Caki2 (cell line): Measurements from ENCODE around the gene AIDA. TPM values are rescaled to one million over a fixed set of nuclear protein-coding genes. Genes with fewer than 3 reads are reported as not detected.

ENCODE experiments used
- DNase-seq: peaks from one replicate; pipeline ENCODE4 v3.0.0-alpha.2; 2015; ENCODE audit warnings: low read depth
- in situ Hi-C: cut with HindIII; loops from 2 replicates; pipeline ENCODE4 v1.10.0; 2016; ENCODE audit warnings: low sequenced_read_pairs, low pct_unique_long_range_greater_than_20kb, mixed read lengths
- total RNA-seq: library from RNA; depleted of rRNA; stranded (reverse); fragments of >200 nt; shearing (Covaris generic); gene quantifications from 2 replicates; pipeline ENCODE4 v1.2.3, GENCODE V29; 2014; ENCODE audit warnings: low replicate concordance; rRNA removed

The AIDA gene
- total RNA-seq, 1 experiment from 2014 or later = 28.8 TPM

- in situ Hi-C loops = no loop called here
- no peak for DNase-seq
Observed at GRCh38 chr1:222622765-222623164, 89.5 kb downstream of the AIDA start.

- no peak for DNase-seq
- in situ Hi-C loops = no loop called here
Observed at GRCh38 chr1:222620566-222620965, 91.7 kb downstream of the AIDA start.

GRCh38 chr1:222618880-222619596, 93.3 kb downstream of the AIDA start:
- peak; percentile 6 for DNase-seq

More at GRCh38 chr1:222618880-222619596, 93.3 kb downstream of the AIDA start:
- in situ Hi-C loops = no loop called here

Other genes with a start within 250 kb of the AIDA start
- 7.4 and 11.3 TPM in 2 replicates for gene HHIPL2, start 164.4 kb downstream of the AIDA start, total RNA-seq
- 10.6 and 12.2 TPM in 2 replicates for gene TAF1A, start 122.6 kb downstream of the AIDA start, total RNA-seq
- 19.1 and 25.5 TPM in 2 replicates for gene MIA3, start 94.4 kb downstream of the AIDA start, total RNA-seq
- gene BROX, start 73 bp upstream of the AIDA start, total RNA-seq = 51.7 and 65.9 TPM in 2 replicates
- 1.4 TPM in 1 of 2 replicates, not detected in the other for gene FAM177B, start 24.7 kb upstream of the AIDA start, total RNA-seq
- gene DISP1, start 102.5 kb upstream of the AIDA start, total RNA-seq = 3.9 and 6.8 TPM in 2 replicates